ENCODE measurements around the gene HLTF. TPM values are rescaled to one million over a fixed set of nuclear protein-coding genes. Genes with fewer than 3 reads are reported as not detected.
A peak's percentile ranks its signal among the peaks of the same experiment; 100 is the strongest.

Gene HLTF
- total and polyA plus RNA-seq, 2 of the 4 experiments (the other 2 are of a cell fraction) = 12.6 to 39.1 TPM

- TF ChIP-seq USF2 (IDR thresholded peaks at IDR 0.05; ENCODE audit: low read depth, low read length) = no peak
- TF ChIP-seq RFX5 (IDR thresholded peaks at IDR 0.05; ENCODE audit: low read depth, low read length) = no peak
- peak; percentile 83 for TF ChIP-seq FOS (IDR thresholded peaks at IDR 0.05; ENCODE audit: low read depth, low read length)
- TF ChIP-seq RCOR1 (IDR thresholded peaks at IDR 0.05; ENCODE audit: insufficient replicate concordance, low read length) = no peak
Measured at GRCh38 chr3:149086232-149086988, at the start of gene HLTF (continued).

GRCh38 chr3:149134575-149134974, 48.2 kb upstream of the HLTF start:
- H3K79me1 ChIP-seq (ENCODE audit: low read depth in 1 of 2, low read length in 2 of 2) = peaks cover 38 to 69% of the 10 kb centered on the region in 2 experiments
- no peak overlapping the region for H2AK9ac ChIP-seq (replicated peaks; ENCODE audit: low read depth, low read length, poor library complexity)
- H2BK15ac ChIP-seq (ENCODE audit: low read depth, low read length) = no peak overlapping the region
- DNase-seq = peak; percentile 41
- no peaks in the 10 kb centered on the region for H3K27me3 ChIP-seq (ENCODE audit: control insufficient read depth, insufficient read depth, low read length)
- H3K9ac ChIP-seq (ENCODE audit: low read depth, low read length) = no peak overlapping the region
- ChIA-PET CTCF (no interaction called here), POLR2A (ENCODE audit: unreplicated experiment) (no interaction called here)
- peaks cover 4% of the 10 kb centered on the region; the same call in 1 of the 2 replicates for H4K20me1 ChIP-seq (ENCODE audit: insufficient read depth, low read length)
- H2BK5ac ChIP-seq (ENCODE audit: low read depth, low read length, poor library complexity, severe bottlenecking) = no peak overlapping the region
- H3K4me1 ChIP-seq (ENCODE audit: control insufficient read depth, insufficient read depth, low read length) = peaks cover 10% of the 10 kb centered on the region
- ATAC-seq (ENCODE audit: low read depth) = peak; percentile 30; the same call in 1 of the 2 replicates
- intact Hi-C loops (cut with micrococcal nuclease) (no loop called here), dilution Hi-C loops (cut with HindIII; ENCODE audit: low sequenced_read_pairs, unreplicated experiment) (no loop called here), in situ Hi-C loops (cut with MboI; ENCODE audit: low sequenced_read_pairs) (no loop called here)
- peak overlapping the region in 1 of 2 experiments; percentile 9; a peak in 1 of 4 replicates for H4K8ac ChIP-seq (ENCODE audit: low read depth in 2 of 2, low read length in 2 of 2)
- H3K4me2 ChIP-seq (ENCODE audit: low read depth, low read length) = no peak overlapping the region
- H2AFZ ChIP-seq (replicated peaks; ENCODE audit: low read length, poor library complexity) = peak overlapping the region; percentile 4
- no peak overlapping the region for H3K27ac ChIP-seq (ENCODE audit: insufficient read depth, low read length)
- H2BK120ac ChIP-seq (ENCODE audit: low read depth, low read length) = no peak overlapping the region; the same call in 1 of the 2 replicates
- H3K18ac ChIP-seq (ENCODE audit: low read depth, low read length) = no peak overlapping the region
- H2BK20ac ChIP-seq (ENCODE audit: low read depth, low read length) = no peak overlapping the region
- no peaks in the 10 kb centered on the region for H3K36me3 ChIP-seq (ENCODE audit: control insufficient read depth, insufficient read depth, low read length)
- no peak overlapping the region for H3K56ac ChIP-seq (ENCODE audit: extremely low read depth, insufficient read depth, low read length)
- no peak overlapping the region for H4K91ac ChIP-seq (ENCODE audit: insufficient read depth, low read depth, low read length)
- no peak overlapping the region for H3K14ac ChIP-seq (replicated peaks; ENCODE audit: low read depth, low read length)
- 0 out of 2 replicates have a peak overlapping the region, but pooled peaks have one; percentile 32 for H3K23ac ChIP-seq (ENCODE audit: low read depth, low read length)
- peaks cover 8% of the 10 kb centered on the region for H3K9me1 ChIP-seq (ENCODE audit: insufficient read depth, low read length)
- no peak overlapping the region for H3K4me3 ChIP-seq (ENCODE audit: insufficient read depth, low read depth, low read length)
- H3K4ac ChIP-seq (ENCODE audit: low read depth, low read length) = peak overlapping the region; percentile 7; the same call in 1 of the 2 replicates
- H2AK5ac ChIP-seq (ENCODE audit: low read depth, low read length) = no peak overlapping the region
- H4K5ac ChIP-seq (ENCODE audit: low read depth, low read length) = no peak overlapping the region
- no TSS peak for BruUV-seq (replicated peaks)
- 80% methylated on average over 1 of the region's 3 CpGs; no CpG with 5 or more reads in 1 of the 2 experiments for WGBS, 2 experiments (ENCODE audit: extremely low coverage in 2 of 2, insufficient read length in 1 of 2)
- H3K9me3 ChIP-seq (ENCODE audit: control insufficient read depth, insufficient read depth, low read length) = no peaks in the 10 kb centered on the region
- TF ChIP-seq BHLHE40 (IDR thresholded peaks at IDR 0.05; ENCODE audit: low read depth, low read length) (no peak), RFX5 (IDR thresholded peaks at IDR 0.05; ENCODE audit: low read depth, low read length) (no peak), MAFK (IDR thresholded peaks at IDR 0.05; ENCODE audit: low read depth, low read length) (no peak), POLR2A (IDR thresholded peaks at IDR 0.05; ENCODE audit: low read depth, low read length) (no peak), MXI1 (IDR thresholded peaks at IDR 0.05; ENCODE audit: borderline replicate concordance, low read depth, low read length) (no peak), FOS (IDR thresholded peaks at IDR 0.05; ENCODE audit: low read depth, low read length) (no peak), CEBPB (IDR thresholded peaks at IDR 0.05; ENCODE audit: low read depth, low read length) (no peak), CTCF (conservative IDR thresholded peaks at IDR 0.05; ENCODE audit: low read depth, low read length) (no peak), ELK1 (IDR thresholded peaks at IDR 0.05; ENCODE audit: borderline replicate concordance, low read depth, low read length) (no peak), SMC3 (IDR thresholded peaks at IDR 0.05; ENCODE audit: low read depth, low read length) (no peak)

All from IMR-90 (cell line).